Measurements from ENCODE around the gene LRRC72. TPM values are rescaled to one million over a fixed set of nuclear protein-coding genes. Genes with fewer than 3 reads are reported as not detected.

LRRC72 gene
- total and polyA plus RNA-seq, 2 experiments from 2014 or later: not detected

- H3K4me3 ChIP-seq: no peak overlapping the region
- no peak overlapping the region for H3K4me2 ChIP-seq
- H4K20me1 ChIP-seq (ENCODE audit: insufficient read depth, poor library complexity, severe bottlenecking): no peaks in the 10 kb centered on the region
- H3K9me2 ChIP-seq (replicated peaks; ENCODE audit: insufficient read depth): no peaks in the 10 kb centered on the region
- no peak for DNase-seq (ENCODE audit: low spot score)
- H2AFZ ChIP-seq: no peak overlapping the region
- no peaks in the 10 kb centered on the region for H3K79me2 ChIP-seq
- no peaks in the 10 kb centered on the region for H3K36me3 ChIP-seq (replicated peaks; ENCODE audit: insufficient read depth, low read depth)
- H3K27ac ChIP-seq: no peak overlapping the region
- no peaks in the 10 kb centered on the region for H3K27me3 ChIP-seq
- TF ChIP-seq EZH2 (IDR thresholded peaks at IDR 0.05; ENCODE audit: borderline replicate concordance): no peak
- no peak for TF ChIP-seq EZH2phosphoT487 (IDR thresholded peaks at IDR 0.05; ENCODE audit: low read depth, severe bottlenecking, unreplicated experiment)
- TF ChIP-seq CTCF (IDR thresholded peaks at IDR 0.05; ENCODE audit: poor library complexity): no peak
- H3K9me3 ChIP-seq (ENCODE audit: low read depth): no peaks in the 10 kb centered on the region
- H3K4me1 ChIP-seq (ENCODE audit: insufficient read depth): no peaks in the 10 kb centered on the region
These were observed 1.9 kb downstream of the LRRC72 start for GRCh38 chr7:16528520-16528919.

DNA sequence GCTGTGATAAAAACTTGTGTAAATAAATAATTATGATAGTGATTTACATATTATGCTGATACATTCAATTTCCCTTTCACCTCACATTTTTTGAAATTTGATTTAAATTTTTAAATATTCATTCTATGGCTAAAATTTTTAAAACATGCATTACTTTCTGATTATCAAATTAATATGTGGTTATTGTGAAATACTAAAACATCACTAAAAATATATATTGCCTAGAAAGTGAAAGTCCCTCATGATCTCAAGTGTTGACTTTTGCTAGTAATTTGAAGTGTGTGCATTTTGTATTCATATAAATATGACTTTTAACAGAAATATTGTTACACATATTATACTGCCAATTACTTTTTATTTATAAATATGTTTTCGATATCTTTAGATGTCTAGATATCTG, 3.1 kb downstream of the LRRC72 start:
- H3K36me3 ChIP-seq (replicated peaks; ENCODE audit: insufficient read depth, low read depth): no peaks in the 10 kb centered on the region
- no peak overlapping the region for H2AFZ ChIP-seq
- H3K9me2 ChIP-seq (replicated peaks; ENCODE audit: insufficient read depth): no peaks in the 10 kb centered on the region
- no peaks in the 10 kb centered on the region for H3K4me1 ChIP-seq (ENCODE audit: insufficient read depth)
- no peak overlapping the region for H3K4me2 ChIP-seq
- H3K9me3 ChIP-seq (ENCODE audit: low read depth): no peaks in the 10 kb centered on the region
- H3K4me3 ChIP-seq: no peak overlapping the region
- 95% methylated on average over 1 of the region's 1 CpG for WGBS (ENCODE audit: low lambda C conversion rate, missing lambda C conversion rate)
- TF ChIP-seq EZH2 (IDR thresholded peaks at IDR 0.05; ENCODE audit: borderline replicate concordance) (no peak), EZH2phosphoT487 (IDR thresholded peaks at IDR 0.05; ENCODE audit: low read depth, severe bottlenecking, unreplicated experiment) (no peak), CTCF (IDR thresholded peaks at IDR 0.05; ENCODE audit: poor library complexity) (no peak)
- no peaks in the 10 kb centered on the region for H3K27me3 ChIP-seq
- no peaks in the 10 kb centered on the region for H3K79me2 ChIP-seq
- no peak for DNase-seq (ENCODE audit: low spot score)
- H4K20me1 ChIP-seq (ENCODE audit: insufficient read depth, poor library complexity, severe bottlenecking): no peaks in the 10 kb centered on the region
- H3K27ac ChIP-seq: no peak overlapping the region

GRCh38 chr7:16531707-16532106, 5.1 kb downstream of the LRRC72 start:
- Histone ChIP-seq H3K9me2 (replicated peaks; ENCODE audit: insufficient read depth) (no peaks in the 10 kb centered on the region), H3K36me3 (replicated peaks; ENCODE audit: insufficient read depth, low read depth) (no peaks in the 10 kb centered on the region), H3K79me2 (no peaks in the 10 kb centered on the region), H3K4me3 (no peak overlapping the region), H4K20me1 (ENCODE audit: insufficient read depth, poor library complexity, severe bottlenecking) (no peaks in the 10 kb centered on the region), H2AFZ (no peak overlapping the region), H3K4me2 (no peak overlapping the region), H3K4me1 (ENCODE audit: insufficient read depth) (no peaks in the 10 kb centered on the region), H3K27ac (no peak overlapping the region), H3K9me3 (ENCODE audit: low read depth) (no peaks in the 10 kb centered on the region), H3K27me3 (no peaks in the 10 kb centered on the region)
- TF ChIP-seq CTCF (IDR thresholded peaks at IDR 0.05; ENCODE audit: poor library complexity) (no peak), EZH2phosphoT487 (IDR thresholded peaks at IDR 0.05; ENCODE audit: low read depth, severe bottlenecking, unreplicated experiment) (no peak), EZH2 (IDR thresholded peaks at IDR 0.05; ENCODE audit: borderline replicate concordance) (no peak)
- WGBS (ENCODE audit: low lambda C conversion rate, missing lambda C conversion rate): 0% methylated on average over 1 of the region's 1 CpG
- DNase-seq (ENCODE audit: low spot score): no peak

- Histone ChIP-seq H2AFZ (no peak overlapping the region), H3K4me3 (no peak overlapping the region), H3K9me3 (ENCODE audit: low read depth) (no peaks in the 10 kb centered on the region), H3K4me1 (ENCODE audit: insufficient read depth) (no peaks in the 10 kb centered on the region), H3K4me2 (no peak overlapping the region), H3K9me2 (replicated peaks; ENCODE audit: insufficient read depth) (no peaks in the 10 kb centered on the region), H3K79me2 (no peaks in the 10 kb centered on the region), H3K27me3 (no peaks in the 10 kb centered on the region), H3K27ac (no peak overlapping the region), H4K20me1 (ENCODE audit: insufficient read depth, poor library complexity, severe bottlenecking) (no peaks in the 10 kb centered on the region), H3K36me3 (replicated peaks; ENCODE audit: insufficient read depth, low read depth) (no peaks in the 10 kb centered on the region)
- DNase-seq (ENCODE audit: low spot score): no peak
- TF ChIP-seq CTCF (IDR thresholded peaks at IDR 0.05; ENCODE audit: poor library complexity) (no peak), EZH2phosphoT487 (IDR thresholded peaks at IDR 0.05; ENCODE audit: low read depth, severe bottlenecking, unreplicated experiment) (no peak), EZH2 (IDR thresholded peaks at IDR 0.05; ENCODE audit: borderline replicate concordance) (no peak)
- 19% methylated on average over 1 of the region's 1 CpG for WGBS (ENCODE audit: low lambda C conversion rate, missing lambda C conversion rate)
These were observed 5.6 kb downstream of the LRRC72 start for GRCh38 chr7:16532272-16532671.

All from hepatocyte (in vitro differentiated cells).